ENCODE measurements around the gene EPHB6.

Gene EPHB6

GRCh38 chr7:142854372-142855113 is at the start of gene EPHB6:
EPHB6 (plus strand) TSS chr7:142855076; CDS start chr7:142863228, 8,152 bp downstream.
- no peak for DNase-seq

DNA sequence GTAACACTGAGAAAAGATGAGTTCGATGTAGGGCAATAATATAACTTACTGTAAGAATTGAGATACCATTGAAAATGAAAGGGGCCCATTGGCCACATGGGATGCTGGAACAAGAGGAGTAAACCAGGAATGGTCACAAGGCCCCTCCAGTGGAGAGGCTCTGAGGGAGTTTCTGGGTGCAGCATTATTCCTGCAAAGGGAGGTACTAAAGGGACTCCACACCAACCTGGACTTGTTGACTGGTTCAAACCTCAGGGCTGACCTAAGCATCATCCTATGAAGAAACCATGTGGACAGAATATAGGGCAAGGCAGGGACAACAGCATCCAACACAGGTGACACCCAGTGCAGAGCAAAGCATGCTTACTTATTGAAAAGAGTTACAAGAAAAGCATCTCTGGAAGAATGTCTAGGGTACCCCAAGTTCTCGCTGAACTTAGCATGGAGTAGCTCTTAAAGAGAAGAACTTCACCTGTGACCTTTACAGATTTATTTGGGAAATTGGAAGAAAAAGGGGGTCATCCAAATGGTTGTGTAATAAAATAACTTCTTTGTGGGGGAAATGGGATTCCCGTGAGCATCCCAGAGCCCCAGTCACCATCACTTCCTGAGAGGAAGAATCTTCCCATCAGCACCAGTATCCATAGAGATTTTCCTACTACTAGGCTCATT is 49.4 kb upstream of the EPHB6 start:
- DNase-seq: no peak

GRCh38 chr7:142806022-142806356 is 48.9 kb upstream of the EPHB6 start:
- no peak for DNase-seq

DNA sequence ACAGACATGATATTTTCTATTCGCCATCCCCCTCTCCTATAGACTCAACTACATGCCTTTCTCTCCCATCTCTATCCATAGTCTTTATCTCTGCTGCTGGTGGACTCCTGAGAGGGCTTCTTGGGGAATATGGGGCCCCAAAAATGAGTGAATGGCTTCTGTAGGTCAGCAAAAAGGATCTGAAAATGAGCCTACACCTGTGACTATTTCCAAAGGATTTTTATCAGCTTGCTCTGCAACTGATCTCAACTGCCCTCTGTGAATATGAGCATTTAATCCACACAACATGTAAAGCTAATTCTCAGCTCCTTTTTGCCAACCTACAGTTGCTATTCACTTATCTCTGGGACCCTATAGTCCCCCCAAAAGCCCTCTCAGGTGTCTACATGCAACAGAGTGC is 47.9 kb upstream of the EPHB6 start:
- no peak for DNase-seq

DNA sequence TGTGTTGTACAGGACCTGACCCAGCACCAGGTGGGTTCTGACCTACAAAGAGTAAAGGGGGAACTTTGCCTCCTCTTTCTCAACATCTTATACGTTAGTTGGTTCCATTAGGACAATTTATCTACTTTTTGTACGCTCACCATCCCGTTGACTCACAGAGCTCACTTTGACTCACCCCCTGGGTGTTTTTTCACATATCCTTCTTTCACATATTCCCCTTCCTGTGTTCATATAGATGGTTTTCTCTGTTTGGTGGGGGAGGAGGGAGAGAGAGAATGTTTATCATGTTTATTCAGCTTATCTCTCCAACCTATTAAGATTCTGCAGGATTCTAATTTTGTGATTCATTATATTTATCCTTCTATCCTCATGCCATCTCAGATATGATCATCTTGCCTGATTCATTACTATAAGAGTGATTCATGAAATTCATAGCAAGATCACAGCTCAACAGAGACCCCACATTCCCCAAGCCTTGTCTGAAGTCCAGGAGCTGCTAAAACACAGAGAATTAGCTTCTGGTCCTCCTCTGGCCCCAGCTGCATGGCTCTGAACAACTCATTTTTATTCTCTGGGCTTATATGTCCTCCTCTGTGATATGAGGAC is 46.9 kb upstream of the EPHB6 start:
- no peak for DNase-seq

- no peak for DNase-seq
Measured at GRCh38 chr7:142808461-142808801, 46.4 kb upstream of the EPHB6 start.

DNA sequence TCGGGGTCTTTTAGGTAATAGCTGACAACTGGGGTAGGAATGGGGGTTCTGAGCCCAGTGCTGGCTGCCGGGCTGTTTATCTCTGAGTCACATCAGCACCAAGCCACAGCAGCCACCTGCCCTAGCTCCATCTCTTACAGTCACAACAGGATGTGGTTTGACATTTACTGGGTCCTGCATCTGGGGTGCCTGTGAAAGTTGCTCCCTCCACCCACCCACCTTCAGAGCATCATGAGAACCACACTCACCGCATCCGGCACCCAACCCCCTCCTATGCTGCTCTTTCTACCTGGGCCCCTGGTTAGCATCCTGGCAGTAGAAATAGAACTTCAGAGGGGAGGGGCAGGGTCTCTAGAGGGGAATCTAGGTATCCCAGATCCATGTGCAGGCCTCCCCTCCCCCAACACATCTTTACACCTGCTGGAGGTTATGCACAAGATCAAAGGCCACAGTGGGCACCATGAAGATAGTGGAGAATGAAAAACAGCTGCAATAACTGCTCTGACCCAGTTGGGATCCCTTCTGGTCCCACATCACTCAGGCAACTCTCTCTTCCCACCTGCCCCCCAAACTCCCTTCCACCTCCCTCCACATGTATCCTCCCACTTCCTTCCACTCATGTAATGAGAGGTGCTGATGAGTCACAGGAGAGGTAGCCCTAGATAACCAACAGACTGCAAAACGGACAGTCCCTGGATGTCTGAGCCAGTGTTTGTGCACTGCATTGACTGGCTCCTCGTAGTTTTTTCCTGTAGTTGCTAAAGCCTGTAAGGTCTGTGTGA is 45.9 kb upstream of the EPHB6 start:
- DNase-seq: no peak

DNA sequence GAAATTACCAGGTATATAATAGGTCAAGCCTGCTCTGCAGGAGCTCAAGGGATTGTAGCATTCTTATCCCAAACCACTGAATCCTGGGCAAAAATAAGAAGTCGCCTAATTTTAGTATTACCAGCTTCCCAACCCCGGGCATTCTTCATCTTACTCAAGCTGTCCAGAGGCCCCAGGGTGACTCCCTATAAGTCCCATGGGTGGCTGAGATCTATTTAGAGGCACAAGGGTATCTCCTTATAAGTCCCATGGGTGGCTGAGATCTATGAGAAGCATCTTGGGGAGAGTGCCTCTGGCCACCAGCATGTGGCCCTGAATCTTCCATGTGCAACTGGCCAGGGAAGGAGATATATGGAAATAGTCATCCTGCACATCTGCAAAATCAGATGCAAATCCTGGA is 45.2 kb upstream of the EPHB6 start:
- DNase-seq: no peak

GRCh38 chr7:142811154-142811737 is 43.6 kb upstream of the EPHB6 start:
- no peak for DNase-seq

DNA sequence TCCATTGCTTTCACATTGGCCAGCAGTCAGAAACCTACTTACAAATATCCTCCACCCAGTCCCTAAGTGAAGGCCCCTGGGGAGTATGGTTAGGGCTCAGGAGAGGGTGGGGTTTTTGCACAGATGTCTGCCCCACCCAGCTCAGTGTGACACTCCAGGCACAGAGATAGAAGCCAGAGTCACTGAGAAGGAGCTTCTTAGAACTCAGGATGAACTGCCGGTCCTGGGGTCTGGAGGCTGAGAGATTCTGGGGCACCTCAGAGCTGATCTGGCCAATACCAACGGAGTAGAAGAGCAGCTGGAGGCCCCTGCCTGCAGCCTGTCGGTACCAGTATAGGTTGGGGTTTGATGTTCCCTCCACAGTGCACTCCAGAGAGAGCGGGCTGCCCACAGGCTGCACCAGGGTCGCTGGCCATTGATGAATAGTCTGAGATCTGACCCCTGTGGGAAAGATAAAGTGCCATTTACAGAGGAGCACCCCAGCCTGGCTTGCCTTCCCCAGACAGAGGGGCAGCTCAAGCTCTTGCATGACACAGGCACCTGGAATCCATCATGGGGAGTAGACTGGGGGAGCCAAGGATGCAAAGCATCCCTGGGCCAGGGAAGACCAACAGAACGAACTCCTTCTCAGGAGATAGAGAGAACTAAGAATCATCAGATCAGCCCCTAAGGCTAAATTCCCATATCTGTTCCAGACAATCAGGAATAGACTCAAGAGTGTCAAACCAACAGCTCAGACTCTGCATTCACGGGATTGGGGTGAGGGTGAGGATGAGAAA is 42.2 kb upstream of the EPHB6 start:
- DNase-seq: no peak

DNA sequence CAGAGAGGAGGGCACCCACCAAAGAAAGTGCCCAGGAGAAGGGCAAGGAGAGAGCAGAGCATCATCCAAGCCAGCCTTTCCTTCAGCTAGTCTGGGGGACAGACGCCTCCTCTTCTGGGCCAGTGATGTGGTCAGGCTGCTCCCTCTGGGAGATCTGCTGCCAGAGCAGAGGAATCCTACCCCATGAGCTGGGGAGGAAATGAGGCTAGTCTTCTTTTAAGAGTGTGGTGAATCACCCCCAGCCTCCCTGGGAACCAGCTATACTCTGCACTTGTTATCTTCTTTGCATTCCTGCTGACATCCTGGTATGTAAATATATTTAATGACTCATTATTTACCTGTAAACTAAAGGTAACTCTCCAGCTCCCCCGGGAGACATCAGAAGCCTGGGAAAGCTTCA is 41.6 kb upstream of the EPHB6 start:
- no peak for DNase-seq

GRCh38 chr7:142813699-142814098 is 41.2 kb upstream of the EPHB6 start:
- DNase-seq: no peak

DNA sequence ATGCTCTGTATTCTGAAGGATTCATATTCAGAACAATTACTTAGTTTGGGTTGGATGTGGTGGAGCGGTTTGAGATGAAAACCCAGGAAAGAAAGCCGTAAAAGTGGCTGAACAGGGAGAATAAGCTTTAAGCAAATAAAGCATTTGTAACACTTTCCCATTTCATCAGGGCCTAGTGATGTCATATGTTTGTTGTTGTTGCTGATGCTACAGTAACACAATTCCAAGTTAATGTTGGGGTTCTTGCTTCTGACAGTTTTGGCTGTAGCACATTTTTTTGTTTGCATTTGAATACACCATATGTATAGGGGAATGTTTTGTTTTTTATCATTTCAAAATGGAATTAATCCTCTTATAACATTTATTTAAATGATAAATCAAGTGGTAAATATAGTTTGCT is 40.4 kb upstream of the EPHB6 start:
- no peak for DNase-seq

- DNase-seq: no peak
Measured at GRCh38 chr7:142815134-142815533, 39.7 kb upstream of the EPHB6 start.

GRCh38 chr7:142817506-142817905 is 37.4 kb upstream of the EPHB6 start:
- DNase-seq: no peak

DNA sequence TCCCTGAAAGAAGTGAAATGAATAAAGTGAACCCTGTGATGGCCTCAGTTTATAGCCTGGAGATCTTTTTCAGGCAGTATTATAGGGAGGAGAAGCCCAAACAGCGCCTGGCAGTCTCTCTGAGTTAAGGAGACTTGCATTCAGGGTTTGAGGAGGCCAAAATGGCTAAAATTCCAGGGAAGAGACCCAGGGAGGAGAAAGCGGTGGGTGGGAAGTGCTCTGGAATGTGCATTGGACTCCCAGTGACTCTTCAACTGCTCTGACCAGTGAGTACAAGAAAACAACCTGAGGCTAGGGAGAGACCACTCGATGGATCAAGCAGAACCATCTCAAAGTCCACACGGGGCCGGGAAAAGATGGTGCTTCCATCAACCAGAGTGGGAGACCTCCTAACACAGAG is 35.3 kb upstream of the EPHB6 start:
- no peak for DNase-seq

- no peak for DNase-seq
Measured at GRCh38 chr7:142822714-142823113, 32.2 kb upstream of the EPHB6 start.

DNA sequence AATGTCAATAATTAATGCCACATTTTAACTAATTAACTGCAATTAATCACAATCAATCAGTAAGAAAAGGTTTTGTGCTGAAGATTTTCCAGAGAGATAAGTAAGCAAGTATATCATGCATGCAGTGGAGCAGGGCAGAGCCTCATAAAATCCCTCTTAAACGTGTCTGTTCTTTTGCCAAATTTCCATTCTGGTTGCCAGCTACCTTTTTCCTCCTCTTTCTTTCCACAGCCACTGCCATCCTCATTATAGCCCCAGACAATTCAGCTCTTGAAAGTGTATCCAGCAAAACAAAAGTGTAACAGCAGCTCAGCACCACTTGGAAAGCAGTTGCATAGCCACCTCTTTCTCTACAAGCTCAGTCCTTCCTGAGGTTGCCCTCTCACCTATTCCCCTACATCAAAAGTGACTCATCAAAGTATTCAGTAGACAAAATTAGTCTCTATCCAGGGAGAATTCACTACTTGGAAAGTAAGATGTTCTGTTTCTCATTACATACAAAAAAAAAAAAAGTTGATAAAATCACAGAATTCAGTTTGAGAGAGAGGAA is 26.9 kb upstream of the EPHB6 start:
- no peak for DNase-seq

DNA sequence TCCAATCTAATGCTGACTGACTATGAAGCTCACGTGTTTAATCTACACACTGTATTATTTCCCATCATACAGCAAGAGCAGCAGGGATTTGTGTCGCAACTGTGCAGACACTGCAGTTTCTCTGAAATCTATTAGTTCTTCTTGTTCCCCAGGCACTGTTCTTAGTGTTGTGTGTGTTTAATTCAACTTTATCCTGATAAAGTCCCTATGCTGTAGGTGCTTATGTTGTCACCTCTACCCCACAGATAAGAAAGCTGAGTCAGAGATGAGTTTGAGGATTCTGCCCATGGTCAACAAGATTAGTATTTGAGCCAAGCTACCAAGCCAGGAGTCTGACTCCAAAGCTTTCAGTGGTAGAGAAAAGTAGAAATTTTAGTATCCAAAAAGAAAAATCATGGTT is 22.5 kb upstream of the EPHB6 start:
- no peak for DNase-seq

GRCh38 chr7:142833174-142834048 is 21.5 kb upstream of the EPHB6 start:
- no peak for DNase-seq

- DNase-seq: no peak
Measured at GRCh38 chr7:142835487-142835886, 19.4 kb upstream of the EPHB6 start.
